ENCODE results near the gene TPCN2. TPM values are rescaled to one million over a fixed set of nuclear protein-coding genes. Genes with fewer than 3 reads are reported as not detected.
A peak's percentile ranks its signal among the peaks of the same experiment; 100 is the strongest.

TPCN2 gene
- total RNA-seq, 1 experiment from 2014 or later: 20.6 TPM

DNA sequence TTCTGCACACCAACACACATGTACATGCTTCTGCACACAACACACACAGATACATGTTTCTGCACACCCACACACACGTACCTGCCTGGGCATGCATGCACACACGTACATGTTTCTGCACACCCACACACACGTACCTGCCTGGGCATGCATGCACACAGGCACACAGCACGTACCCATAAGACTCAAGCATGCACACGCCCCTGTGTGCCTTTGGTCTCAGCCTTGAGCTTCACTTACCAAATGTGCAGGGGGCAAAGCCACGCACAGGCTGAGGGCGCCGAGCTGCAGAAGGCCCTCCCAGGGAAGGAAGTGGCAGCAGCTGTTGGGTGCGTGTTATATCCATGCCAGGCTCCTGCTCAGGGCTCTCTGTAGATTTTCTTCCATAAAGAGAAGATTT lies 72.3 kb downstream of the TPCN2 start:
- TF ChIP-seq SIN3A (IDR thresholded peaks at IDR 0.05; ENCODE audit: borderline replicate concordance, insufficient read depth, low read depth, low read length) (no peak), TCF7L2 (IDR thresholded peaks at IDR 0.05; ENCODE audit: low read depth, low read length) (no peak)
- ChIA-PET CTCF (interaction anchor here (0.9 kb wide), 1 partner anchor 19 kb away, joined by 3 read pairs; no protein-coding TSS in a partner anchor), POLR2A (interaction anchor here (0.6 kb wide), 1 partner anchor 155 kb away, joined by 10 read pairs; no protein-coding TSS in a partner anchor)
- intact Hi-C loops (cut with micrococcal nuclease; ENCODE audit: unreplicated experiment): loop anchor here (5.0 kb wide), 1 partner anchor 176 kb away; no protein-coding TSS in a partner anchor
- Histone ChIP-seq H3K27me3 (ENCODE audit: control insufficient read depth, insufficient read depth, low read length) (no peaks in the 10 kb centered on the region), H3K9me3 (ENCODE audit: control insufficient read depth, insufficient read depth, low read depth, low read length) (no peaks in the 10 kb centered on the region), H3K4me3 (ENCODE audit: low read depth in 2 of 2, low read length in 2 of 2) (no peak overlapping the region), H3K36me3 (ENCODE audit: control insufficient read depth, insufficient read depth, low read length) (no peaks in the 10 kb centered on the region), H3K27ac (ENCODE audit: low read length) (peak overlapping the region; percentile 94), H3K4me1 (ENCODE audit: control insufficient read depth, insufficient read depth, low read length) (peaks cover 59% of the 10 kb centered on the region)
- ATAC-seq: no peak
- no TSS peak for BruUV-seq (replicated peaks)
- in situ Hi-C loops (cut with HindIII; ENCODE audit: low pct_unique_long_range_greater_than_20kb, low sequenced_read_pairs): no loop called here
- DNase-seq (ENCODE audit: low read depth, low spot score): no peak

- Histone ChIP-seq H3K36me3 (ENCODE audit: control insufficient read depth, insufficient read depth, low read length) (no peaks in the 10 kb centered on the region), H3K4me1 (ENCODE audit: control insufficient read depth, insufficient read depth, low read length) (peaks cover 60% of the 10 kb centered on the region), H3K27ac (ENCODE audit: low read length) (peak overlapping the region; percentile 94), H3K27me3 (ENCODE audit: control insufficient read depth, insufficient read depth, low read length) (no peaks in the 10 kb centered on the region), H3K4me3 (ENCODE audit: low read depth in 2 of 2, low read length in 2 of 2) (no peak overlapping the region), H3K9me3 (ENCODE audit: control insufficient read depth, insufficient read depth, low read depth, low read length) (no peaks in the 10 kb centered on the region)
- ATAC-seq (peak; percentile 12), DNase-seq (ENCODE audit: low read depth, low spot score) (no peak)
- ChIA-PET POLR2A (interaction anchor here (0.6 kb wide), 2 partner anchors 120 to 155 kb away, joined by 7 to 10 read pairs; no protein-coding TSS in a partner anchor), CTCF (interaction anchor here (0.9 kb wide), 1 partner anchor 20 kb away, joined by 3 read pairs; no protein-coding TSS in a partner anchor)
- BruUV-seq (replicated peaks): no TSS peak
- TF ChIP-seq TCF7L2 (IDR thresholded peaks at IDR 0.05; ENCODE audit: low read depth, low read length): no peak
- intact Hi-C loops (cut with micrococcal nuclease; ENCODE audit: unreplicated experiment): loop anchor here (5.0 kb wide), 1 partner anchor 176 kb away; no protein-coding TSS in a partner anchor
- in situ Hi-C loops (cut with HindIII; ENCODE audit: low pct_unique_long_range_greater_than_20kb, low sequenced_read_pairs): no loop called here
Observed at GRCh38 chr11:69121621-69122325, 73.0 kb downstream of the TPCN2 start.

- DNase-seq (ENCODE audit: low read depth, low spot score) (no peak), ATAC-seq (peak; percentile 42; the same call in 1 of the 2 replicates)
- no peak for TF ChIP-seq POLR2AphosphoS5 (IDR thresholded peaks at IDR 0.05; ENCODE audit: low read depth, low read length)
- TF ChIP-seq, protein P1, sequence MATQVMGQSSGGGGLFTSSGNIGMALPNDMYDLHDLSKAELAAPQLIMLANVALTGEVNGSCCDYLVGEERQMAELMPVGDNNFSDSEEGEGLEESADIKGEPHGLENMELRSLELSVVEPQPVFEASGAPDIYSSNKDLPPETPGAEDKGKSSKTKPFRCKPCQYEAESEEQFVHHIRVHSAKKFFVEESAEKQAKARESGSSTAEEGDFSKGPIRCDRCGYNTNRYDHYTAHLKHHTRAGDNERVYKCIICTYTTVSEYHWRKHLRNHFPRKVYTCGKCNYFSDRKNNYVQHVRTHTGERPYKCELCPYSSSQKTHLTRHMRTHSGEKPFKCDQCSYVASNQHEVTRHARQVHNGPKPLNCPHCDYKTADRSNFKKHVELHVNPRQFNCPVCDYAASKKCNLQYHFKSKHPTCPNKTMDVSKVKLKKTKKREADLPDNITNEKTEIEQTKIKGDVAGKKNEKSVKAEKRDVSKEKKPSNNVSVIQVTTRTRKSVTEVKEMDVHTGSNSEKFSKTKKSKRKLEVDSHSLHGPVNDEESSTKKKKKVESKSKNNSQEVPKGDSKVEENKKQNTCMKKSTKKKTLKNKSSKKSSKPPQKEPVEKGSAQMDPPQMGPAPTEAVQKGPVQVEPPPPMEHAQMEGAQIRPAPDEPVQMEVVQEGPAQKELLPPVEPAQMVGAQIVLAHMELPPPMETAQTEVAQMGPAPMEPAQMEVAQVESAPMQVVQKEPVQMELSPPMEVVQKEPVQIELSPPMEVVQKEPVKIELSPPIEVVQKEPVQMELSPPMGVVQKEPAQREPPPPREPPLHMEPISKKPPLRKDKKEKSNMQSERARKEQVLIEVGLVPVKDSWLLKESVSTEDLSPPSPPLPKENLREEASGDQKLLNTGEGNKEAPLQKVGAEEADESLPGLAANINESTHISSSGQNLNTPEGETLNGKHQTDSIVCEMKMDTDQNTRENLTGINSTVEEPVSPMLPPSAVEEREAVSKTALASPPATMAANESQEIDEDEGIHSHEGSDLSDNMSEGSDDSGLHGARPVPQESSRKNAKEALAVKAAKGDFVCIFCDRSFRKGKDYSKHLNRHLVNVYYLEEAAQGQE (IDR thresholded peaks at IDR 0.05; ENCODE audit: insufficient read depth in 1 of 2, low read depth in 2 of 2, low read length in 1 of 2): no peak
- TF ChIP-seq TCF7L2 (IDR thresholded peaks at IDR 0.05; ENCODE audit: low read depth, low read length): no peak
- TF ChIP-seq SIN3A (IDR thresholded peaks at IDR 0.05; ENCODE audit: borderline replicate concordance, insufficient read depth, low read depth, low read length): no peak
- TF ChIP-seq CTCF (IDR thresholded peaks at IDR 0.05): no peak
- CTCF ChIA-PET: interaction anchor here (1.0 kb wide), 1 partner anchor 9 kb away, joined by 6 read pairs; no protein-coding TSS in a partner anchor
- Histone ChIP-seq H3K27ac (ENCODE audit: low read length) (peak overlapping the region; percentile 94), H3K36me3 (ENCODE audit: control insufficient read depth, insufficient read depth, low read length) (no peaks in the 10 kb centered on the region), H3K4me3 (ENCODE audit: low read depth in 2 of 2, low read length in 2 of 2) (peak overlapping the region in 1 of 2 experiments; percentile 44; a peak in 2 of 4 replicates), H3K27me3 (ENCODE audit: control insufficient read depth, insufficient read depth, low read length) (no peaks in the 10 kb centered on the region), H3K4me1 (ENCODE audit: control insufficient read depth, insufficient read depth, low read length) (peaks cover 61% of the 10 kb centered on the region), H3K9me3 (ENCODE audit: control insufficient read depth, insufficient read depth, low read depth, low read length) (no peaks in the 10 kb centered on the region)
- intact Hi-C loops (cut with micrococcal nuclease; ENCODE audit: unreplicated experiment): loop anchor here (5.0 kb wide), 1 partner anchor 175 kb away; no protein-coding TSS in a partner anchor
- in situ Hi-C loops (cut with HindIII; ENCODE audit: low pct_unique_long_range_greater_than_20kb, low sequenced_read_pairs): no loop called here
- POLR2A ChIA-PET: interaction anchor here (0.6 kb wide), 1 partner anchor 120 kb away, joined by 7 read pairs; no protein-coding TSS in a partner anchor
- no TSS peak for BruUV-seq (replicated peaks)
Observed at GRCh38 chr11:69122326-69122629, 73.5 kb downstream of the TPCN2 start.
